GM19455 (cell line): ENCODE results near the gene FPGT.
"Not testable (repeated sequence)": the region's sequence is repeated elsewhere in the genome, so short reads cannot be mapped to it uniquely, and the experiment has no call there.

Source experiments
- ATAC-seq: cut with Tn5 transposase; IDR thresholded peaks from one replicate; pipeline ENCODE4 v1.9.1; 2021; ENCODE audit not compliant: unreplicated experiment

Gene FPGT

DNA sequence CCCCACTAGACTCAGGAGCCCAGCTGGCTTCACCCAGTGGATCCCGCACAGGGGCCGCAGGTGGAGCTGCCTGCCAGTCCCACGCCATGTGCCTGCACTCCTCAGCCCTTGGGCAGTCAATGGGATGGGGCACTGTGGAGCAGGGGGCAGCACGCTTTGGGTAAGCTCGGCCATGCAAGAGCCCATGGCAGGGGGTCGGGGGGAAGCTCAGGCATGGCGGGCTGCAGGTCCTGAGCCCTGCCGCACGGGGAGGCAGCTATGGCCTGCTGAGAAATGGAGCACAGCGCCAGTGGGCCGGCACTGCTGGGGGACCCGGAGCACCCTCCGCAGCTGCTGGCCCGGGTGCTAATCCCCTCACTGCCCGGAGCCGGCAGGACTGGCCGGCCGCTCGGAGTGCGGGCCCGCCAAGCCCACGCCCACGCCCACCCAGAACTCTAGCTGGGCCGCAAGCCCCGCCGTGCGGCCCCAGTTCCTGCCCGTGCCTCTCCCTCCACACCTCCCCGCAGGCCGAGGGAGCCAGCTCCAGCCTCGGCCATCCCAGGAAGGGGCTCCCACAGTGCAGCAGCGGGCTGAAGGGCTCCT lies 55.3 kb downstream of the FPGT start:
- not testable (repeated sequence) for ATAC-seq
